ENCODE measurements around the gene CRYBA2.

- TF ChIP-seq CTCF (conservative IDR thresholded peaks at IDR 0.05) (no peak), EZH2 (IDR thresholded peaks at IDR 0.05; ENCODE audit: low read depth) (no peak)
Measured at GRCh38 chr2:218959761-218960308, 33.4 kb downstream of the CRYBA2 start.
